GM18907 (cell line): ENCODE measurements around the gene LRCH2.
"Not testable (repeated sequence)": the region's sequence is repeated elsewhere in the genome, so short reads cannot be mapped to it uniquely, and the experiment has no call there.

ENCODE experiments used
- ATAC-seq: cut with Tn5 transposase; IDR thresholded peaks from one replicate; pipeline ENCODE4 v1.9.1; 2021; ENCODE audit warnings: mild to moderate bottlenecking, moderate library complexity; ENCODE audit not compliant: unreplicated experiment

Gene LRCH2

GRCh38 chrX:115209547-115209946 is 24.3 kb downstream of the LRCH2 start:
- ATAC-seq: not testable (repeated sequence)

DNA sequence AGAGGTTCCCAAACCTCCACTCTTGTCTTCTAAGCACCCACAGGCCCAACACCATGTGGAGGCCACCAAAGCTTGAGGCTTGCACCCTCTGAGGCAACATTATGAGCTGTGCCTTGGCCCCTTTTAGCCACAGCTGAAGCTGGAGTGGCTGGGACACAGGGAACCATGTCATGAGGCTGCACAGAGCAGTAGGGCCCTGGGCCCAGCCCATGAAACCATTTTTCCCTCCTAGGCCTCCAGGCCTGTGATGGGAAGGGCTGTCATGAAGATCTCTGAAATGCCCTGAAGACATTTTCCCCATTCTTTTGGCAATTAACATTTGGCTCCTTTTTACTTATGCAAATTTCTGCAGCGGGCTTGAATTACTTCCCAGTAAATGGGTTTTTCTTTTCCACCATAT is 29.9 kb downstream of the LRCH2 start:
- no peak for ATAC-seq

GRCh38 chrX:115192244-115192700 is 41.6 kb downstream of the LRCH2 start:
- no peak for ATAC-seq

- no peak for ATAC-seq
Observed at GRCh38 chrX:115191490-115192243, 42.2 kb downstream of the LRCH2 start.

- no peak for ATAC-seq
Observed at GRCh38 chrX:115190636-115191489, 43.0 kb downstream of the LRCH2 start.

GRCh38 chrX:115189646-115190635 is 44.0 kb downstream of the LRCH2 start:
- ATAC-seq: no peak

GRCh38 chrX:115189110-115189509 is 44.8 kb downstream of the LRCH2 start, which contains the start of gene RBMXL3:
TSS of gene RBMXL3 (plus strand) at chrX:115189410. CDS start at chrX:115189442, 32 bp downstream.
- no peak for ATAC-seq

DNA sequence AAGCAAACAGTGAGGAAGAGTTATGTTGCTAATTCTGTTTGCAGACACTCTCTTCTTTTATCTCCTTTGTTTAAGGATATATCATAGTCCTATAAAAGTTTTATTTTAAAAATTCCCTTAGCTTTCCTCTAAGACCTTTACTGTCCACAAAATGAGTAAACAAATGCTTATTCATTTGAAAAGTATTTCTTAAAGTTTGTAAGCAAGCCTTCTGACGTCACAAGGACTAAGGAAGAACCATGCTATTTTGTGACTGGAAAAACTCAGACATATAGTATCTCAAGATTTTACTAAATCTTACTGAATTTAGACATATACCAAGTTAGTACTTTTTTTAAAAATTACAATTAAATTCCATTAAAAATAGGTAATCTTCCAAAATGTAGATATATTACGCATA is 49.9 kb downstream of the LRCH2 start:
- ATAC-seq: no peak

- no peak for ATAC-seq
Observed at GRCh38 chrX:115178473-115178872, 55.4 kb downstream of the LRCH2 start.

GRCh38 chrX:115177932-115178331 is 56.0 kb downstream of the LRCH2 start:
- ATAC-seq: no peak

- no peak for ATAC-seq
Observed at GRCh38 chrX:115174548-115174947, 59.3 kb downstream of the LRCH2 start.

- ATAC-seq: no peak
Observed at GRCh38 chrX:115173181-115173580, 60.7 kb downstream of the LRCH2 start.

DNA sequence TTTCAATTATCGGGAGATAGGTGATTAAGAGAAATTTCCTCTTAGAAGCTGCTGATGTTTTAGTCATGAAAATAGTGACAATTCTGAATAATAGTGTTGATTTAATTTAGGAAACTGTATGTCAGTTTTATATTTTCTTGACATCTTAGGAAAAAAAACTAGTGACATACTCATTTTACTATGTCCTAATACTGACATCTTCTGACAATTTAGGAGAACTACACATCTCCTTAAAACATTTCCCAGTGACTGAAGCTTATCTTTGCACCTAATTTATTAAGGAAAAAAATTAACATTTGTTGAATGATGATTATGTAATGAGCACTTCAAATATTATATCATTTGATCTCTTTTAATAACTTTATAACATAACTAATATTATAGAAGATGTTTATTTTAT is 86.7 kb downstream of the LRCH2 start:
- no peak for ATAC-seq

GRCh38 chrX:115142057-115142456 is 91.8 kb downstream of the LRCH2 start:
- no peak for ATAC-seq

DNA sequence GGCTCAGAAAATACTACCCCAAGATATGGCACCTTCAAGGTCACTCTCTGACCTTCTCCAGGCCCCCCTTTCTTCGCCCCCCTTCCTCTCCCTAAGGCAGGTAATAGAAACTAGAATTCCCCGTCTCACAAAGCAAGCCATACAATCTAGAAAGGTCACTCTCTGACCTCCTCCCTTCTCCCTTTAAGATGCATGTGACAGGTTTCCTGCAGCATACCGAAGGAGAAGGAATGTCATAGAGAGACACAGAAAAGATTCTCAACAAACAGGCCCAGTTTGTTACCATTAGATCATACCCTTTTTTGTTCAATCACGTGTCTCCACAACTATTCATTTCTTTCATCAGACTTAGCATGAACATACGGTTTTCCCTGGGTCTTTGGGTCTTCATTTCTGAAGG is 95.9 kb downstream of the LRCH2 start:
- ATAC-seq: no peak

DNA sequence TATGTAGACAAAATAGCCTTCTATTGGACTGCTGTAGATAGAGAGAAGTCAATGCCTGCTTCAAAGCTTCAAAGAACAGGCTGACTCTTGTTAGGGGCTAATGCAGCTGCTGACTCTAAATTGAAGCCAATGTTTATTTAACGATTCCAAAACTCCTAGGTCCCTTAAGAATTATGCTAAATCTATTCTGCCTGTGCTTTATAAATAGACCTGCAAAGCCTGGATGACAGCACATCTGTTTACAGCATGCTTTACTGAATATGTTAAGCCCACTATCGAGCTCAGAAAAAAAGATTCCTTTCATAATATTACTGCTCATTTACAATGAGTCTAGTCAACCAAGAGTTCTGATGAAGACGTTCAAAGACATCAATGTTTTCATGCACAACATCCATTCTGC is 99.5 kb downstream of the LRCH2 start:
- no peak for ATAC-seq

GRCh38 chrX:115112411-115112810 is 121.5 kb downstream of the LRCH2 start:
- no peak for ATAC-seq

DNA sequence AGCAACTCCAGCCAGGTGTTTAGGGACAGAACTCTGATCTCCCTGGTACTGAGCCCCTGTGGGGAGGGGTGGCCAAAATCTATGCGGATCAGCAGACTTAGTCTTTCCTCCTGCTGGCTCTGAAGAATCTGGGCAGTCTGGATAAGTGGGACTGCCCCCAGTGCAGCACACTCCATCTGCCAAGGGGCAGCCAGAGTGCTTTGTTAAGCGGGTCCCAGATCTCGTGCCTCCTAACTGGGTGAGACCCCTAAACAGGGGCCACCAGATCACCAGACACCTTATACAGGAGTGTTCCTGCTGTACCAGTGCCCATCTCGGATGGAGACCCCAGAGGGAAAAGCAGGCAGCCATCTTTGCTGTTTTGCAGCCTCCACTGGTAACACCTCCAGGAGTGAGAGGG is 135.0 kb downstream of the LRCH2 start:
- ATAC-seq: no peak

DNA sequence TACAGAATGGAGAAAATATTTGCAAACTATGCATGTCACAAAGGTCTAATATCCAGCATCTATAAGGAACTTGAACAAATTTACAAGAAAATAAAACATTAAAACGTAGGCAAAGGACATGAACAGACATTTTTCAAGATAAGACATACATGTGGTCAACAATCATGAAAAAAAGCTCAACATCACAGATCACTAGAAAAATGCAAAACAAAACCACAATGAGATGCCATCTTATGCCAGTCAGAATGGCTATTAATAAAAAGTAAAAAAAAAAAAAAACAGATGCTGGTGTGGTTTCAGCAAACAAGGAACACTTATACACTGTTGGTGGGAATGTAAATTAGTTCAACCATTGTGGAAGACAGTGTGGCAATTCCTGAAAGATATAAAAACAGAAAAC is 140.7 kb downstream of the LRCH2 start:
- no peak for ATAC-seq

GRCh38 chrX:115089419-115089818 is 144.5 kb downstream of the LRCH2 start:
- ATAC-seq: no peak

DNA sequence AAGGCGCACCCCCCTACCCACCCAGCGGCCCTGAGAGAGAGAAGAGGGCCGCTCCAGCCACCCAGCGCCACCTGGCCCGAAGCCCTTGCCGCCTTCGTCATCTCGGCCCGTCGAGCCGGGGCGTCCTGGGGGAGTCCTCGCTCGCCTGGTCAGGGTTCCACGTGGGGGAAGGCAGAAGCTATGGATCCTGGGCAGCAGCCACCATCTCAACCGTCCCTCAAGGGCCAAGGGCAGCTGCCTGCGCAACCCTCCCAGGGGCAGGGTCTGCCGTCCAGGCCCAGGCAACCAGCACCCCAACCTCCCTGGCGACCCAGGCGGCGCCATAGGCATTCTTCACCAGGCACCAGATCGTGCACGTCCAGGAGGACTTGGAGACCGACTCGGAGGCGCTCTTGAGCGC is 165.0 kb downstream of the LRCH2 start:
- no peak for ATAC-seq
